ENCODE results near the gene TMEM63B.

The TMEM63B gene

DNA sequence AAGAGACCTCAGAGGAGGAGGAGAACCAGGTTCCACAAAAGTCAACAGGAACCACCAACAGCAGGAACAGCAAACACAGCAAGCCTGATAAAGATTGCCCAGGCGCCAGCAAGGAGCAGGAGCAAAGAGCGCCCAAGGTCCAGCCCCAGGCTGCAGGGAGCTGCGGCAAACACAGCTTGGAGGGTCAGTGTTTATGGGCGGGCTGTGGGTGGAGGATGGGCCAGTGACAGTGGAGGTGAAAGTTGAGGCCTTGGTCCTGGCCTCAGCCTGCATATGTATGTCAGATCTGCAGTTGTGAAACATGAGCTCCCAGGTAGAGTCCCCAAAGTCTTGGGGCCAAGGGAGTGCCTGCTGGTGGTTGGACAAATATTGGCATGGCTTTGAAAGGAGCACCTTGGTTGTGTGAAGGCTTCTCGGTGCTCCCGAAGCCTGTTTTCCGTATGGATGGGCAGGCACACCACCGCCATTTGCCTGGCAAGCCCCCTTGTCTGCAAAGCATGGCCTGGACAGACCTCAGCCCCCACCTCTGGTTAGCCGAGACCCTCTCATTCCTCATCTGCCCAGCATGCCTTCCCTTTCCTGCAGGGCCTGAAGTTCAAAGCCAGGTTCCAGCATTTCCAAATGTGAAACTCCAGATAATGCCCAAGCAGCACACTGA, 29.3 kb downstream of the TMEM63B start:
- H3K23ac ChIP-seq (ENCODE audit: low read depth, low read length, poor library complexity), result no peak overlapping the region
- no peak overlapping the region for H4K8ac ChIP-seq (ENCODE audit: low read depth, low read length)
- H3K4ac ChIP-seq (ENCODE audit: low read length), result no peak overlapping the region
- H3K14ac ChIP-seq (ENCODE audit: low read length), result peak overlapping the region; percentile 90
- H3K79me1 ChIP-seq (ENCODE audit: low read depth, low read length), result peaks cover 4% of the 10 kb centered on the region
- H2BK12ac ChIP-seq (ENCODE audit: low read length), result no peak overlapping the region
- peak overlapping the region; percentile 67 for H3K18ac ChIP-seq (ENCODE audit: low read length)
- WGBS, 2 donors (ENCODE audit: extremely low coverage in 2 of 2, insufficient read length in 2 of 2, insufficient replicate concordance in 1 of 2), result no CpG with 5 or more reads among the region's 9 CpGs
- no peak overlapping the region for H2AFZ ChIP-seq (ENCODE audit: low read length)
- H2BK5ac ChIP-seq (ENCODE audit: low read length), result no peak overlapping the region
- no peak overlapping the region for H3K27ac ChIP-seq (replicated peaks; ENCODE audit: low read length)
- H2BK120ac ChIP-seq (ENCODE audit: low read depth, low read length), result no peak overlapping the region
- no peak overlapping the region for H3K4me3 ChIP-seq (ENCODE audit: low read length in 2 of 2)
- H3K4me1 ChIP-seq (ENCODE audit: control insufficient read depth in 2 of 2, insufficient read depth in 1 of 2, low read depth in 1 of 2, low read length in 2 of 2), result peaks cover 2 to 4% of the 10 kb centered on the region in 2 donors
- no peak overlapping the region for H2BK15ac ChIP-seq (ENCODE audit: low read length)
- peak overlapping the region; percentile 70 for H2AK5ac ChIP-seq (ENCODE audit: low read depth, low read length)
- peak overlapping the region; percentile 24 for H3K9ac ChIP-seq (ENCODE audit: low read depth, low read length, poor library complexity)
- H3K27me3 ChIP-seq (ENCODE audit: control insufficient read depth in 3 of 3, insufficient read depth in 3 of 3, low read depth in 1 of 3, low read length in 3 of 3), result no peaks in the 10 kb centered on the region
- H3K4me2 ChIP-seq (ENCODE audit: insufficient read depth, low read length, poor library complexity, severe bottlenecking), result no peak overlapping the region
- H4K91ac ChIP-seq (ENCODE audit: low read depth, low read length, poor library complexity), result no peak overlapping the region
- peaks cover 6 to 7% of the 10 kb centered on the region in 2 donors for H3K36me3 ChIP-seq (replicated peaks in 1 of 2; ENCODE audit: control insufficient read depth in 2 of 2, insufficient read depth in 2 of 2, low read length in 2 of 2)
- peaks cover 0 to 2% of the 10 kb centered on the region in 2 donors for H3K9me3 ChIP-seq (replicated peaks in 1 of 2; ENCODE audit: control insufficient read depth in 2 of 2, insufficient read depth in 1 of 2, low read depth in 1 of 2, low read length in 2 of 2)
- DNase-seq (ENCODE audit: low spot score), result no peak

DNA sequence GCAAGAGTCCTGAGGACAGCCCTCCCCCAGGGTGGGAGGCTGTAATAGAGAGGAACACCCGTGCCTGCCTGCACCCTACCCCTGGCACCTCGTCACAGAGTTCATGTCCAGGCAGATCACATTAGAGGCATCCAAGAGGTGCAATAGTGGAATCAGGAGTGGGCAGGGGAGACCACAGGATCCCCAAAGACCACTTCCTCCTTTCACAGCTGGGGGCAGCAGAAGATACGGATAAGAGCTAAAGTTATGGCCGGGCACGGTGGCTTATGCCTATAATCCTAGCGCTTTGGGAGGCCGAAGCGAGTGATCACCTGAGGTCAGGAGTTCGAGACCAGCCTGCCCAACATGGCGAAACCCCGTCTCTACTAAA, 29.8 kb downstream of the TMEM63B start:
- no peak overlapping the region for H2BK12ac ChIP-seq (ENCODE audit: low read length)
- peaks cover 0 to 2% of the 10 kb centered on the region in 2 donors for H3K9me3 ChIP-seq (replicated peaks in 1 of 2; ENCODE audit: control insufficient read depth in 2 of 2, insufficient read depth in 1 of 2, low read depth in 1 of 2, low read length in 2 of 2)
- peaks cover 2% of the 10 kb centered on the region in 2 donors for H3K4me1 ChIP-seq (ENCODE audit: control insufficient read depth in 2 of 2, insufficient read depth in 1 of 2, low read depth in 1 of 2, low read length in 2 of 2)
- no peak overlapping the region for H3K4me3 ChIP-seq (ENCODE audit: low read length in 2 of 2)
- H3K27me3 ChIP-seq (ENCODE audit: control insufficient read depth in 3 of 3, insufficient read depth in 3 of 3, low read depth in 1 of 3, low read length in 3 of 3), result no peaks in the 10 kb centered on the region
- H3K79me1 ChIP-seq (ENCODE audit: low read depth, low read length), result peaks cover 4% of the 10 kb centered on the region
- H3K23ac ChIP-seq (ENCODE audit: low read depth, low read length, poor library complexity), result no peak overlapping the region
- H2AFZ ChIP-seq (ENCODE audit: low read length), result no peak overlapping the region
- H4K91ac ChIP-seq (ENCODE audit: low read depth, low read length, poor library complexity), result no peak overlapping the region
- no peak for DNase-seq (ENCODE audit: low spot score)
- peaks cover 6 to 7% of the 10 kb centered on the region in 2 donors for H3K36me3 ChIP-seq (replicated peaks in 1 of 2; ENCODE audit: control insufficient read depth in 2 of 2, insufficient read depth in 2 of 2, low read length in 2 of 2)
- no peak overlapping the region for H3K4me2 ChIP-seq (ENCODE audit: insufficient read depth, low read length, poor library complexity, severe bottlenecking)
- peak overlapping the region; percentile 70 for H2AK5ac ChIP-seq (ENCODE audit: low read depth, low read length)
- H3K27ac ChIP-seq (replicated peaks; ENCODE audit: low read length), result no peak overlapping the region
- no peak overlapping the region for H2BK15ac ChIP-seq (ENCODE audit: low read length)
- peak overlapping the region; percentile 35 for H3K18ac ChIP-seq (ENCODE audit: low read length)
- no peak overlapping the region for H2BK5ac ChIP-seq (ENCODE audit: low read length)
- no peak overlapping the region for H3K9ac ChIP-seq (ENCODE audit: low read depth, low read length, poor library complexity)
- no CpG with 5 or more reads among the region's 11 CpGs for WGBS, 2 donors (ENCODE audit: extremely low coverage in 2 of 2, insufficient read length in 2 of 2, insufficient replicate concordance in 1 of 2)
- peak overlapping the region; percentile 90 for H3K14ac ChIP-seq (ENCODE audit: low read length)
- H3K4ac ChIP-seq (ENCODE audit: low read length), result no peak overlapping the region
- H4K8ac ChIP-seq (ENCODE audit: low read depth, low read length), result no peak overlapping the region
- no peak overlapping the region for H2BK120ac ChIP-seq (ENCODE audit: low read depth, low read length)

DNA sequence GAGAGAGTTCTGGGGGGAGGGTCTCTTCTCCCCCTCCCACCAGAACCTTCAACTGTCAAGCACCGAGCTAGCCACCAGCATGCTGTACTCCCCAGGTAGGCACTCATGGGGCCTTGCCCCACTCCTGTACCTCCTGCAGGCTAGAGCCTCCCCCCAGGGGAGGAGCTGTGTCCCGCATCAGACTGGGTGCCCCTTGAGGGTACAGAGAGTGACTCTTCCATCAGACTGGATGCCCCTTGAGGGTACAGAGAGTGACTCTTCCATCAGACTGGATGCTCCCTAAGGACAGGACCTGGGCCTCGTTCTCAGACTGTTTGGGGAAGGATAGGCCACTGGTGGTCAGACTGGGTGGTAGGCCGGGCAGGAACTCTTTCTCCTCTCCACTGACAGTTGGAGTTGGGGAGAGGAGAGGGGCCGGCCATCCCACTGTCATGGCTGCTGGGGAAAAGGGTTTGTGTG, 31.4 kb downstream of the TMEM63B start, which contains the start of gene CAPN11:
Gene CAPN11, plus strand, starts transcription at position 51 of the 459 bp plus-strand sequence. Its CDS starts 29 bp downstream, at position 80.
- Histone ChIP-seq H2BK12ac (ENCODE audit: low read length) (no peak within 1 kb of the TSS), H3K9ac (ENCODE audit: low read depth, low read length, poor library complexity) (peak within 1 kb of the TSS; percentile 0), H3K14ac (ENCODE audit: low read length) (no peak within 1 kb of the TSS), H3K4me3 (ENCODE audit: low read length in 2 of 2) (no peak within 1 kb of the TSS), H3K18ac (ENCODE audit: low read length) (peak within 1 kb of the TSS; percentile 42), H3K9me3 (replicated peaks in 1 of 2; ENCODE audit: control insufficient read depth in 2 of 2, insufficient read depth in 1 of 2, low read depth in 1 of 2, low read length in 2 of 2) (peaks cover 0 to 2% of the 10 kb centered on the region in 2 donors), H3K27ac (replicated peaks; ENCODE audit: low read length) (no peak within 1 kb of the TSS), H2AFZ (ENCODE audit: low read length) (no peak within 1 kb of the TSS), H4K91ac (ENCODE audit: low read depth, low read length, poor library complexity) (no peak within 1 kb of the TSS), H4K8ac (ENCODE audit: low read depth, low read length) (no peak within 1 kb of the TSS), H3K4me2 (ENCODE audit: insufficient read depth, low read length, poor library complexity, severe bottlenecking) (no peak within 1 kb of the TSS), H2AK5ac (ENCODE audit: low read depth, low read length) (peak within 1 kb of the TSS; percentile 73), H2BK120ac (ENCODE audit: low read depth, low read length) (peak within 1 kb of the TSS; percentile 31), H3K23ac (ENCODE audit: low read depth, low read length, poor library complexity) (no peak within 1 kb of the TSS), H3K4ac (ENCODE audit: low read length) (no peak within 1 kb of the TSS), H2BK15ac (ENCODE audit: low read length) (peak within 1 kb of the TSS; percentile 75), H3K79me1 (ENCODE audit: low read depth, low read length) (peaks cover 4% of the 10 kb centered on the region), H2BK5ac (ENCODE audit: low read length) (peak within 1 kb of the TSS; percentile 61), H3K27me3 (ENCODE audit: control insufficient read depth in 3 of 3, insufficient read depth in 3 of 3, low read depth in 1 of 3, low read length in 3 of 3) (no peaks in the 10 kb centered on the region), H3K36me3 (replicated peaks in 1 of 2; ENCODE audit: control insufficient read depth in 2 of 2, insufficient read depth in 2 of 2, low read length in 2 of 2) (peaks cover 0 to 5% of the 10 kb centered on the region in 2 donors), H3K4me1 (ENCODE audit: control insufficient read depth in 2 of 2, insufficient read depth in 1 of 2, low read depth in 1 of 2, low read length in 2 of 2) (peaks cover 7 to 11% of the 10 kb centered on the region in 2 donors)
- DNase-seq (ENCODE audit: low spot score), result no peak
- no CpG with 5 or more reads among the region's 5 CpGs for WGBS, 2 donors (ENCODE audit: extremely low coverage in 2 of 2, insufficient read length in 2 of 2, insufficient replicate concordance in 1 of 2)

DNA sequence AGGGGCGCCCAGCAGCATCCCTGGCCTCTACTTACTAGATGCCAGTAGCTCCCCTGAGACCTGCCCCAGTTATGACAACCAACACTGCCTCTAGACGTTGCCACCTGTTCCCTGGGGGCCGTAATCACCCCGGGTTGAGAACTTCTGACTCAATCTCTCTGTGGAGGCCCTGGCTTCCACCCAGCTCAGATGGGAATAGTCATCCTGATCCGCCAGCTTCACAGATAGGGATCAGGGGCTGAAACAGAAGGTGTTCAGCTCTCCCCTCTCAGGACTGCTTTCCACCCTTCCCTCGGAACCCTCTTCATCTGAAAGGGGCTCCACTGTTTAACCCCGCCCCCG, 34.6 kb downstream of the TMEM63B start:
- H3K18ac ChIP-seq (ENCODE audit: low read length), result no peak overlapping the region
- H2BK12ac ChIP-seq (ENCODE audit: low read length), result no peak overlapping the region
- H4K8ac ChIP-seq (ENCODE audit: low read depth, low read length), result no peak overlapping the region
- no peak overlapping the region for H4K91ac ChIP-seq (ENCODE audit: low read depth, low read length, poor library complexity)
- no peaks in the 10 kb centered on the region for H3K27me3 ChIP-seq (ENCODE audit: control insufficient read depth in 3 of 3, insufficient read depth in 3 of 3, low read depth in 1 of 3, low read length in 3 of 3)
- no peak overlapping the region for H3K4ac ChIP-seq (ENCODE audit: low read length)
- no peak overlapping the region for H3K27ac ChIP-seq (replicated peaks; ENCODE audit: low read length)
- H2BK5ac ChIP-seq (ENCODE audit: low read length), result no peak overlapping the region
- DNase-seq (ENCODE audit: low spot score), result no peak
- no peak overlapping the region for H3K4me2 ChIP-seq (ENCODE audit: insufficient read depth, low read length, poor library complexity, severe bottlenecking)
- H3K79me1 ChIP-seq (ENCODE audit: low read depth, low read length), result no peaks in the 10 kb centered on the region
- H2AFZ ChIP-seq (ENCODE audit: low read length), result no peak overlapping the region
- H3K36me3 ChIP-seq (replicated peaks in 1 of 2; ENCODE audit: control insufficient read depth in 2 of 2, insufficient read depth in 2 of 2, low read length in 2 of 2), result no peaks in the 10 kb centered on the region
- no peak overlapping the region for H3K4me3 ChIP-seq (ENCODE audit: low read length in 2 of 2)
- H2BK120ac ChIP-seq (ENCODE audit: low read depth, low read length), result no peak overlapping the region
- H2AK5ac ChIP-seq (ENCODE audit: low read depth, low read length), result peak overlapping the region; percentile 60
- no peak overlapping the region for H3K9ac ChIP-seq (ENCODE audit: low read depth, low read length, poor library complexity)
- no CpG with 5 or more reads among the region's 8 CpGs for WGBS, 2 donors (ENCODE audit: extremely low coverage in 2 of 2, insufficient read length in 2 of 2, insufficient replicate concordance in 1 of 2)
- peaks cover 12 to 15% of the 10 kb centered on the region in 2 donors for H3K4me1 ChIP-seq (ENCODE audit: control insufficient read depth in 2 of 2, insufficient read depth in 1 of 2, low read depth in 1 of 2, low read length in 2 of 2)
- H2BK15ac ChIP-seq (ENCODE audit: low read length), result no peak overlapping the region
- no peak overlapping the region for H3K23ac ChIP-seq (ENCODE audit: low read depth, low read length, poor library complexity)
- H3K14ac ChIP-seq (ENCODE audit: low read length), result no peak overlapping the region
- H3K9me3 ChIP-seq (replicated peaks in 1 of 2; ENCODE audit: control insufficient read depth in 2 of 2, insufficient read depth in 1 of 2, low read depth in 1 of 2, low read length in 2 of 2), result peaks cover 0 to 1% of the 10 kb centered on the region in 2 donors
